T-helper 2 cell treated with Interferon-gamma antibody and Interleukin-4, amounts not matched to agents 5 μg/mL and 100 μg/mL, for 36 hours (primary cell): Measurements from ENCODE around the gene KCNIP1.

Experiments used
- DNase-seq: peaks from one replicate; pipeline ENCODE4 v3.0.0; 2021; ENCODE audit warnings: low spot score
- H3K27ac Mint-ChIP-seq: one replicate; pipeline ENCODE4 v1.8.0; 2021; ENCODE audit warnings: mild to moderate bottlenecking, mixed read lengths
- H3K27me3 Mint-ChIP-seq: one replicate; pipeline ENCODE4 v1.8.0; 2021; ENCODE audit warnings: low read depth, mixed read lengths
- H3K36me3 Mint-ChIP-seq: one replicate; pipeline ENCODE4 v1.8.0; 2021; ENCODE audit warnings: low read depth, mixed read lengths
- H3K4me1 Mint-ChIP-seq: one replicate; pipeline ENCODE4 v1.8.0; 2021; ENCODE audit warnings: low read depth, mixed read lengths
- H3K4me3 Mint-ChIP-seq: one replicate; pipeline ENCODE4 v1.8.0; 2022; ENCODE audit warnings: mild to moderate bottlenecking, moderate library complexity, mixed read lengths
- H3K9me3 Mint-ChIP-seq: one replicate; pipeline ENCODE4 v1.8.0; 2021; ENCODE audit warnings: mixed read lengths

The KCNIP1 gene

GRCh38 chr5:170709640-170710039 lies 205.8 kb downstream of the KCNIP1 start:
- Mint-ChIP-seq H3K36me3 (no peaks in the 10 kb centered on the region), H3K27me3 (no peaks in the 10 kb centered on the region), H3K4me3 (no peak overlapping the region), H3K9me3 (no peaks in the 10 kb centered on the region), H3K27ac (no peak overlapping the region), H3K4me1 (no peaks in the 10 kb centered on the region)
- no peak for DNase-seq

- Mint-ChIP-seq H3K4me1 (no peaks in the 10 kb centered on the region), H3K27ac (no peak overlapping the region), H3K4me3 (no peak overlapping the region), H3K36me3 (no peaks in the 10 kb centered on the region), H3K27me3 (no peaks in the 10 kb centered on the region), H3K9me3 (no peaks in the 10 kb centered on the region)
- DNase-seq, result no peak
Measured at GRCh38 chr5:170711300-170711699, 207.5 kb downstream of the KCNIP1 start.

DNA sequence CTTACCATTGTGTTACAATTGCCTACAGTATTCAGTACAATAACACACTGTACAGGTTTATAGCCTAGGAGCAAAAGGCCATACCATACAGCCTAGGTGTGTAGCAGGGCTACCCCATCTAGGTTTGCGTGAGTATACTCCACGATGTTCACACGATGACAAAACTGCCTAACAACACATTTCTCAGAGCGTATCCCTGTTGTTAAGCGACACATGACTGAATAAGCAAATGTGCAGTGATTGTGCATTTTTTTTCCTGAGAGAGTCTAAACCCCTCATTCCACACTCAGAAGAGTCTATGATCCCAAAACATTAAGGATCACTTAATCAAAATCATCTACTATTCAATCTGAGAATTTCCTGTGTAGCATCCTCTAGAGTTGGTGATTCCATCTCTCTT lies 211.3 kb downstream of the KCNIP1 start:
- H3K4me3 Mint-ChIP-seq, result no peak overlapping the region
- no peaks in the 10 kb centered on the region for H3K36me3 Mint-ChIP-seq
- H3K27ac Mint-ChIP-seq, result no peak overlapping the region
- no peaks in the 10 kb centered on the region for H3K27me3 Mint-ChIP-seq
- DNase-seq, result no peak
- H3K4me1 Mint-ChIP-seq, result no peaks in the 10 kb centered on the region
- no peaks in the 10 kb centered on the region for H3K9me3 Mint-ChIP-seq

DNA sequence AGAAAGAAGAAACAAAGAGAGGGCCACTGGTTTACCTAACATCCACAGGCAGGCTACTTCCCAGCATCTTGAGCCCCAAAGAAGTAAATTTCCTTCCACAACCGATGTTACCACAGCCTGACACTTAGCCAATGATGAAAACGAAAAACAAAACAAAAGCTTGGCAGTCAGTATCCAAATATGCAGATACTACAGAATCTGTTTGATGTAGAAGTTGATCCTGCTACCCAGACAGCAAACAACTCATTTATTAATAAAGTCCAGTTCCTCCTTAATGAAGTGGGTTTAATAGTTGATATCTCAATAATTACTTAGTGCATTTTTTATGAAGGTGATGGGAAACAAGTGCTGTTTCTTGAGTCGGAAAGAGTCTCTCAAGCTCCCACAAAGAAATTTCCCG lies 212.6 kb downstream of the KCNIP1 start:
- no peaks in the 10 kb centered on the region for H3K9me3 Mint-ChIP-seq
- no peak overlapping the region for H3K4me3 Mint-ChIP-seq
- H3K4me1 Mint-ChIP-seq, result no peaks in the 10 kb centered on the region
- no peak overlapping the region for H3K27ac Mint-ChIP-seq
- H3K36me3 Mint-ChIP-seq, result no peaks in the 10 kb centered on the region
- DNase-seq, result no peak
- H3K27me3 Mint-ChIP-seq, result no peaks in the 10 kb centered on the region

GRCh38 chr5:170719551-170719950 lies 215.7 kb downstream of the KCNIP1 start:
- no peaks in the 10 kb centered on the region for H3K36me3 Mint-ChIP-seq
- no peak for DNase-seq
- H3K4me3 Mint-ChIP-seq, result no peak overlapping the region
- H3K27me3 Mint-ChIP-seq, result no peaks in the 10 kb centered on the region
- H3K4me1 Mint-ChIP-seq, result no peaks in the 10 kb centered on the region
- no peak overlapping the region for H3K27ac Mint-ChIP-seq
- no peaks in the 10 kb centered on the region for H3K9me3 Mint-ChIP-seq

GRCh38 chr5:170720179-170720578 lies 216.4 kb downstream of the KCNIP1 start:
- H3K4me3 Mint-ChIP-seq, result no peak overlapping the region
- DNase-seq, result no peak
- no peaks in the 10 kb centered on the region for H3K36me3 Mint-ChIP-seq
- H3K4me1 Mint-ChIP-seq, result no peaks in the 10 kb centered on the region
- peaks cover 3% of the 10 kb centered on the region for H3K27me3 Mint-ChIP-seq
- no peak overlapping the region for H3K27ac Mint-ChIP-seq
- H3K9me3 Mint-ChIP-seq, result no peaks in the 10 kb centered on the region

- Mint-ChIP-seq H3K9me3 (no peaks in the 10 kb centered on the region), H3K27ac (no peak overlapping the region), H3K4me1 (no peaks in the 10 kb centered on the region), H3K27me3 (peaks cover 3% of the 10 kb centered on the region), H3K36me3 (no peaks in the 10 kb centered on the region), H3K4me3 (no peak overlapping the region)
- DNase-seq, result no peak
Measured at GRCh38 chr5:170720984-170721383, 217.2 kb downstream of the KCNIP1 start.

DNA sequence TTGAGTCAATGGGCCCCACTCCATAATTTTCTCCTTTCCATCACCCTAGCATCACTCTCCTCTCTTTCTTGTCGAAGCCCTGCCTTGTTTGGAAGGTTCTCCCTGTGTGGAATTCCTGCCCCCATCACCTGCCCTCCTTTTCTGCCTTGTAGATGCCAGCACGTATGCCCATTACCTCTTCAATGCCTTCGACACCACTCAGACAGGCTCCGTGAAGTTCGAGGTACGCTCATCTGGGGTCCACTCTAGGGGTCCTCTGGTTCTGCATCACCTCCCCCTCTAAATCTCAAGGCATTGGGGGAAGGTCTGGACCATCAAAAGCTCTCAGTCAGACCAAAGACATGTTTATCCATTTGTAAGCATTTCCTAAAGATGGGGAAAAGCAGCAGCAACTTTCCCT lies 217.9 kb downstream of the KCNIP1 start:
- H3K4me3 Mint-ChIP-seq, result no peak overlapping the region
- no peaks in the 10 kb centered on the region for H3K36me3 Mint-ChIP-seq
- H3K27me3 Mint-ChIP-seq, result peaks cover 3% of the 10 kb centered on the region
- H3K4me1 Mint-ChIP-seq, result no peaks in the 10 kb centered on the region
- H3K27ac Mint-ChIP-seq, result no peak overlapping the region
- no peak for DNase-seq
- no peaks in the 10 kb centered on the region for H3K9me3 Mint-ChIP-seq

DNA sequence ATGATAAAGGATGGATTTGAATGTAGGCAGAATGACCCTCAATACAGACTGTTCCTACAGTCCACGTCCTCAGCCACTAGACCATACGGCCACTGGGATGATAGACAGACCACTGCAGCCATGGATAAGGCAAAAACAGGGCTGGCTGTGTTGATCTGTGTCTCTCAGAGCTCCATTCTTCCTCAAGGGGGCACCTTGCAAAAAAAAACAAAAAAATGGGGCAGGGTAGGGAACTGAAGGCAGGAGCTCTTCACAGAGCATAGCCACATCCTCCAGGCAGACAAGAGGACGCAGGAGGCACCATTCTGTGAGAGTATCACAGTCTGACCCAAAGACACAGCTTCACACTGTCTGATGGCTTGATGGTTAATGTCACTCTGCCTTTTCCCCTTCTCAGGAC lies 218.5 kb downstream of the KCNIP1 start:
- H3K4me1 Mint-ChIP-seq, result no peaks in the 10 kb centered on the region
- no peak overlapping the region for H3K27ac Mint-ChIP-seq
- DNase-seq, result no peak
- H3K36me3 Mint-ChIP-seq, result no peaks in the 10 kb centered on the region
- no peak overlapping the region for H3K4me3 Mint-ChIP-seq
- no peaks in the 10 kb centered on the region for H3K9me3 Mint-ChIP-seq
- H3K27me3 Mint-ChIP-seq, result peaks cover 9% of the 10 kb centered on the region

DNA sequence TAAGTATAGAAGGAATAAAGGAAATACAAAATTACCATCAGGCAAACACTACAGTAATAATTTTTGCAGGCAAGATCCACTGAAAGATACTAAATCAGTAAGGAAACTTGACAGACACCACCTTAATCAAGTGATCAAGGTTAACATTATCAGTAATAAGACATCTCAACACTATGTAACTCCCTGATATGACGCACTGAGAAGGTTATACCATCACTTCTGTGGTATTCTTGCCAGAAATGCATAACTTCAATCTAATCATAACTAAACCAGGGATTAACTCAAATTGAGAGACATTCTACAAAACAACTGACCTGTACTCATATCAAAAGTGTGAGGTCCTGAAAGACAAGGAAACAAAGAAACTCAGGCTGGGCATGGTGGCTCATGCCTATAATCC lies 227.2 kb downstream of the KCNIP1 start:
- DNase-seq, result no peak
- Mint-ChIP-seq H3K27ac (no peak overlapping the region), H3K4me1 (no peaks in the 10 kb centered on the region), H3K9me3 (no peaks in the 10 kb centered on the region), H3K27me3 (peaks cover 12% of the 10 kb centered on the region), H3K4me3 (no peak overlapping the region), H3K36me3 (no peaks in the 10 kb centered on the region)

DNA sequence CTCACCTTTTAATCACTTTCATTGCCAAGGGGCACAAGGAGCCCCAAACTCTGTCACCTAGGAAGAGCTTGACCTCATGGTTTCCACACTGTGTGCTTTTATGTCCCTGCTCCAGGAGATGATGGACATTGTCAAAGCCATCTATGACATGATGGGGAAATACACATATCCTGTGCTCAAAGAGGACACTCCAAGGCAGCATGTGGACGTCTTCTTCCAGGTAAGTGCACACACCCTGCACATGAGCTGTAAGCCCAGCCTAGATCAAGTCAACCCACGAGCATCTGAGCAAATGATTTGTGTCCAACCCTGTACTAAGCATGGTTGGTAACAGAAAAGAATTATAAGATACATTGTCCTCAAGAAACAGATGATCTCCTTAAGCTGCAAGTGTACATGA lies 228.9 kb downstream of the KCNIP1 start:
- Mint-ChIP-seq H3K4me1 (no peaks in the 10 kb centered on the region), H3K27ac (no peak overlapping the region), H3K4me3 (no peak overlapping the region), H3K36me3 (no peaks in the 10 kb centered on the region), H3K27me3 (peaks cover 7% of the 10 kb centered on the region), H3K9me3 (no peaks in the 10 kb centered on the region)
- DNase-seq, result no peak

DNA sequence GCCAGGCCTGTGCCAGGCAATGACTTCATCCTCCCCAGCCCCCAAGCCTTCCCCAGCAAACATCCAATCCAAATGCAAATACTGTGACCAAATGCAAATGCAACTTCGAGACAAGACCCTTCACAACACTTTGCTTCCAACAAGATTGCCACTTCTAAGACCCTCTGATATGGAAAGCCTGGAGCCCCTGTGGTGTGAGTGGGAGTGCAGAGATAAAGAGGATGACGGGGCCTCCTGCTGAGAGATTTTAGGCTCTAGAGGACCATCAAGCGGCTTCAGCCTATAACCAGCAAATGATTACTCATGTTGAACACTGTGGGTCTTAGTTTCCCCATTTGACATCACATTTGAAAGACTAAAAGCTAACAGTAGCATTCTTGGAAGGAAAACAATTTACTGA lies 233.1 kb downstream of the KCNIP1 start:
- no peak overlapping the region for H3K4me3 Mint-ChIP-seq
- no peaks in the 10 kb centered on the region for H3K36me3 Mint-ChIP-seq
- H3K4me1 Mint-ChIP-seq, result no peaks in the 10 kb centered on the region
- H3K27me3 Mint-ChIP-seq, result peaks cover 2% of the 10 kb centered on the region
- no peak for DNase-seq
- H3K9me3 Mint-ChIP-seq, result no peaks in the 10 kb centered on the region
- no peak overlapping the region for H3K27ac Mint-ChIP-seq

GRCh38 chr5:170737591-170737990 lies 233.8 kb downstream of the KCNIP1 start:
- Mint-ChIP-seq H3K4me1 (no peaks in the 10 kb centered on the region), H3K36me3 (no peaks in the 10 kb centered on the region), H3K4me3 (no peak overlapping the region), H3K9me3 (no peaks in the 10 kb centered on the region), H3K27me3 (peaks cover 2% of the 10 kb centered on the region), H3K27ac (no peak overlapping the region)
- no peak for DNase-seq

DNA sequence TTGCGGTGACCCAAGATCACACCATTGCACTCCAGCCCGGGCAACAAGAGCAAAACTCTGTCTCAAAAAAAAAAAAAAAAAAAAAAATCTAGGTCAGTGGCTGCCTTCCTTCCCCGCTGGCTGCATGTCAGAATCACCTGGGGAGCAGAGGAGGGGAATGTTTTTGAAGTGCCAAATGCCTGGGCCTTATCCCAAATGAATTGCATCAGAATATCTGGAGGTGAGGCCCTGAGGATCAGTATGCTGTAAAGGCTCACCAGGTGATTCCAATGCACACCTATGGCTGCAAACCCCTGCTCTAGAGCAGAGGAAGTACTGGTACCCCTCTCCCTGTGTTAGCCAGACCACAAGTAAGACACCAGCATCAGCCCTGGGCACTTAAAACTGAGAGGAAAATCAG lies 235.0 kb downstream of the KCNIP1 start:
- H3K9me3 Mint-ChIP-seq, result no peaks in the 10 kb centered on the region
- DNase-seq, result no peak
- peaks cover 7% of the 10 kb centered on the region for H3K27me3 Mint-ChIP-seq
- no peaks in the 10 kb centered on the region for H3K4me1 Mint-ChIP-seq
- no peak overlapping the region for H3K4me3 Mint-ChIP-seq
- H3K36me3 Mint-ChIP-seq, result no peaks in the 10 kb centered on the region
- H3K27ac Mint-ChIP-seq, result no peak overlapping the region

DNA sequence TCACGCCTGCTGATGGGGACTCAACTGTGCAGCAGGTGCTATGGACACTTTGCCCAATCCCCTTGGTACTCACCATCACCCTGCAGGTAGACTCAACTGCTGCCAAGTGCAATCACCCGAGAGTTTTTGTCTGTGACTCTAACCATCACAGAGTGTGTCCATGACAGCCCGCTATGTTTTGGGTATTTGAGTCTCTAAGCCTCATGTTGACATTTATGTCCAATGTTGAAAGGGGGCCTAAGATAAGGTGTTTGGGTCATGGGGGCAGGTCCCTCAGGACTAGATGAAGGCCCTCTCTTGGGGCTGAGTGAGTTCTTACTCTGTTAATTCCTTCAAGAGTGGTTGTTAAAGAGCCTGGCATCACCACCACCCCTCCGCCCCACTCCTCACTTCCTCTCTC lies 235.6 kb downstream of the KCNIP1 start:
- DNase-seq, result no peak
- Mint-ChIP-seq H3K36me3 (no peaks in the 10 kb centered on the region), H3K9me3 (no peaks in the 10 kb centered on the region), H3K27me3 (peaks cover 10% of the 10 kb centered on the region), H3K4me3 (no peak overlapping the region), H3K4me1 (no peaks in the 10 kb centered on the region), H3K27ac (no peak overlapping the region)
